ENCODE data around the gene BFAR.

Gene BFAR

GRCh38 chr16:14632693-14633569 lies at the start of gene BFAR:
Gene BFAR, plus strand, starts transcription at chr16:14632951. Its CDS starts 11,396 bp downstream, at chr16:14644347.
- no peak for TF ChIP-seq CTCF (IDR thresholded peaks at IDR 0.05; ENCODE audit: extremely low read depth, missing control alignments)
- DNase-seq (ENCODE audit: low spot score): peak; percentile 94

GRCh38 chr16:14585287-14585686 lies 47.5 kb upstream of the BFAR start:
- no peak for DNase-seq (ENCODE audit: low spot score)
- TF ChIP-seq CTCF (IDR thresholded peaks at IDR 0.05; ENCODE audit: extremely low read depth, missing control alignments): no peak

GRCh38 chr16:14586637-14587305 lies 46.0 kb upstream of the BFAR start:
- TF ChIP-seq CTCF (IDR thresholded peaks at IDR 0.05; ENCODE audit: extremely low read depth, missing control alignments): no peak
- DNase-seq (ENCODE audit: low spot score): no peak

- no peak for DNase-seq (ENCODE audit: low spot score)
- peak; percentile 5 for TF ChIP-seq CTCF (IDR thresholded peaks at IDR 0.05; ENCODE audit: extremely low read depth, missing control alignments)
Measured at GRCh38 chr16:14600164-14600563, 32.6 kb upstream of the BFAR start.

GRCh38 chr16:14602443-14602963 lies 30.2 kb upstream of the BFAR start:
- no peak for DNase-seq (ENCODE audit: low spot score)
- no peak for TF ChIP-seq CTCF (IDR thresholded peaks at IDR 0.05; ENCODE audit: extremely low read depth, missing control alignments)

GRCh38 chr16:14606102-14606501 lies 26.6 kb upstream of the BFAR start:
- DNase-seq (ENCODE audit: low spot score): no peak
- TF ChIP-seq CTCF (IDR thresholded peaks at IDR 0.05; ENCODE audit: extremely low read depth, missing control alignments): no peak

- TF ChIP-seq CTCF (IDR thresholded peaks at IDR 0.05; ENCODE audit: extremely low read depth, missing control alignments): no peak
- DNase-seq (ENCODE audit: low spot score): peak; percentile 51
Measured at GRCh38 chr16:14608111-14608566, 24.6 kb upstream of the BFAR start.

All from GM20000 (cell line).